ENCODE measurements around the gene SRGAP1. TPM values are rescaled to one million over a fixed set of nuclear protein-coding genes. Genes with fewer than 3 reads are reported as not detected.

SRGAP1 gene
- total and polyA plus RNA-seq, 8 donors, result 0.70 to 37.9 (median 9.8) TPM

DNA sequence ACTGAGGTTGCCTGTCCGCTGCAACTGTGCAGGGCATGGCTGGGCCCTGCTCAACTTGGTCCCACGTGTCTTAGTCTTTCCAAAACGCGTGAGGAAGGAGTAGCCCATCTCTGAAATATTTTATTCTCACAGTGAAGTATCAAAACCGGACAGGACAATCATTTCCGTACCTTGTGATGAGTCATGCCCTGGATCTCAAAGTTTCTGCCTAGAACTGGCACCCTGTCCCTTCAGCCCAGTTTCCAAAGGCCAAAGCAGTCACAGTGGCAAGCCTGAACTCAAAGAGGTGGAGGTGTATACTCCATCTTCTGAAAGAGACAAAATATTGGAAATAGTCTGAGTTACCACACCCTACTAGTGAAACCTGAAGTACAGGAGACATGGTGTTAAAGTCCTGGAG lies 28.5 kb upstream of the SRGAP1 start:
- no peak for DNase-seq
- Histone ChIP-seq H3K4me1 (no peaks in the 10 kb centered on the region), H3K4me3 (no peak overlapping the region), H3K27ac (no peak overlapping the region), H3K27me3 (peaks cover 0 to 3% (median 0%) of the 10 kb centered on the region in 3 donors), H3K36me3 (no peaks in the 10 kb centered on the region), H3K9me3 (peaks cover 0 to 19% (median 5%) of the 10 kb centered on the region in 4 donors)
- TF ChIP-seq CTCF (IDR thresholded peaks at IDR 0.05), result no peak
- intact Hi-C loops (cut with DNase I; ENCODE audit: low total_unique reads), result no loop called here
- 78 to 93% (median 89%) methylated on average over 6 of the region's 6 CpGs for WGBS, 5 donors

DNA sequence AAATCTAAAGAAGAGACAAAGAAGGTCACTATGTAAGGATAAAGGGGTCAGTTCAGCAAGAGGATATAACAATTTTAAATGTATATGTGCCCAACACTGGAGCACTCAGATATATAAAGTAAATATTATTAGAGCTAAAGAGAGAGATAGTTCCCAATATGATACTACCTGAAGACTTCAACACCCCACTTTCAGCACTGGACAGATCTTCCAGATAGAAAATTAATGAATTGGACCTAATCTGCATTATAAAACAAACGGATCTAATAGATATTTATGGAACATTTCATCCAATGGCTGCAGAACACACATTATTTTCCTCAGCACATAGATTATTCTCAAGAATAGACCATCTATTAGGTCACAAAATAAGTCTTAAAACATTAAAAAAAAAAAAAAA lies 24.1 kb upstream of the SRGAP1 start:
- Histone ChIP-seq H3K9me3 (peaks cover 0 to 19% (median 5%) of the 10 kb centered on the region in 4 donors), H3K4me1 (peaks cover 0 to 12% (median 0%) of the 10 kb centered on the region in 4 donors), H3K4me3 (no peak overlapping the region), H3K27ac (no peak overlapping the region), H3K36me3 (no peaks in the 10 kb centered on the region), H3K27me3 (peaks cover 0 to 16% (median 7%) of the 10 kb centered on the region in 3 donors)
- TF ChIP-seq POLR2AphosphoS5 (IDR thresholded peaks at IDR 0.05) (no peak), EP300 (IDR thresholded peaks at IDR 0.05) (no peak), POLR2A (IDR thresholded peaks at IDR 0.05) (no peak), CTCF (IDR thresholded peaks at IDR 0.05) (no peak)
- intact Hi-C loops (cut with DNase I; ENCODE audit: low total_unique reads), result no loop called here
- no peak for DNase-seq
- 69 to 87% (median 81%) methylated on average over 1 of the region's 1 CpG for WGBS, 5 donors

GRCh38 chr12:63821781-63822251 lies 22.7 kb upstream of the SRGAP1 start:
- intact Hi-C loops (cut with DNase I; ENCODE audit: low total_unique reads), result no loop called here
- Histone ChIP-seq H3K27me3 (peaks cover 0 to 16% (median 7%) of the 10 kb centered on the region in 3 donors), H3K36me3 (no peaks in the 10 kb centered on the region), H3K4me3 (peak overlapping the region; percentile 41 to 46 (median 42)), H3K9me3 (peaks cover 0 to 19% (median 5%) of the 10 kb centered on the region in 4 donors), H3K27ac (peak overlapping the region in 3 of 5 donors; percentile 22 to 65 (median 52)), H3K4me1 (peaks cover 0 to 12% (median 0%) of the 10 kb centered on the region in 4 donors)
- TF ChIP-seq EP300 (IDR thresholded peaks at IDR 0.05) (no peak), POLR2A (IDR thresholded peaks at IDR 0.05) (no peak), CTCF (IDR thresholded peaks at IDR 0.05) (no peak)
- DNase-seq, result peak in 1 of 2 donors; percentile 47
- 25 to 46% (median 36%) methylated on average over 38 of the region's 38 CpGs for whole genome bisulfite sequencing, 5 donors

GRCh38 chr12:63822352-63822751 lies 22.1 kb upstream of the SRGAP1 start:
- Histone ChIP-seq H3K36me3 (no peaks in the 10 kb centered on the region), H3K4me1 (peaks cover 0 to 12% (median 0%) of the 10 kb centered on the region in 4 donors), H3K27ac (peak overlapping the region in 1 of 5 donors; percentile 52), H3K9me3 (peaks cover 0 to 19% (median 5%) of the 10 kb centered on the region in 4 donors), H3K27me3 (peaks cover 0 to 16% (median 7%) of the 10 kb centered on the region in 3 donors), H3K4me3 (peak overlapping the region; percentile 41 to 46 (median 42))
- WGBS, 5 donors, result 68 to 80% (median 75%) methylated on average over 6 of the region's 6 CpGs
- no peak for DNase-seq
- TF ChIP-seq POLR2AphosphoS5 (IDR thresholded peaks at IDR 0.05), result no peak
- TF ChIP-seq EP300 (IDR thresholded peaks at IDR 0.05), result no peak
- TF ChIP-seq POLR2A (IDR thresholded peaks at IDR 0.05), result no peak
- TF ChIP-seq CTCF (IDR thresholded peaks at IDR 0.05), result no peak
- intact Hi-C loops (cut with DNase I; ENCODE audit: low total_unique reads), result no loop called here

Data from stomach (tissue), 9 donors.